CD4-positive, alpha-beta memory T cell (primary cell): ENCODE measurements around the gene PLAC8. TPM values are rescaled to one million over a fixed set of nuclear protein-coding genes. Genes with fewer than 3 reads are reported as not detected.
A peak's percentile ranks its signal among the peaks of the same experiment; 100 is the strongest.
"Not testable (repeated sequence)": the region's sequence is repeated elsewhere in the genome, so short reads cannot be mapped to it uniquely, and the experiment has no call there.

Source experiments
- CTCF ChIA-PET: fragments of 350-600 bp; sonication (Branson Sonifier 250); formaldehyde crosslinking; loops from one replicate; lab custom pipeline; 2021; ENCODE audit warnings: inconsistent platforms; ENCODE audit not compliant: partially characterized antibody; lab: Charles Lee
- POLR2A ChIA-PET: fragments of 350-600 bp; sonication (Branson Sonifier 250); formaldehyde crosslinking; loops from one replicate; lab custom pipeline; 2021; ENCODE audit not compliant: partially characterized antibody; lab: Charles Lee
- DNase-seq, 5 donors: peaks; one replicate each; pipeline versions ENCODE4 v3.0.0 to v3.0.0-alpha.2; 2020 to 2022; ENCODE audit warnings: mixed read lengths in 1 of 5
- H3K27ac ChIP-seq: one replicate; pipeline ENCODE4 v1.7.0; 2013; ENCODE audit warnings: low read depth, low read length
- H3K27me3 ChIP-seq: 2 replicates; pipeline ENCODE4 v1.7.0; 2013; ENCODE audit warnings: mild to moderate bottlenecking, low read length, moderate library complexity; ENCODE audit not compliant: insufficient read depth
- H3K36me3 ChIP-seq: 2 replicates; pipeline ENCODE4 v1.7.0; 2013; ENCODE audit warnings: mild to moderate bottlenecking, low read length, moderate library complexity; ENCODE audit not compliant: insufficient read depth
- H3K4me1 ChIP-seq: 2 replicates; pipeline ENCODE4 v1.7.0; 2013; ENCODE audit warnings: mild to moderate bottlenecking, low read length, moderate library complexity; ENCODE audit not compliant: insufficient read depth
- H3K4me3 ChIP-seq, 2 donors: one replicate each; pipeline ENCODE4 v1.7.0; 2013; ENCODE audit warnings: low read length in 2 of 2, mild to moderate bottlenecking in 1 of 2
- H3K9me3 ChIP-seq, 2 donors: one replicate each; pipeline ENCODE4 v1.7.0; 2013; ENCODE audit warnings: low read length in 2 of 2, control low read depth in 1 of 2; ENCODE audit not compliant: control insufficient read depth in 1 of 2
- H3K27ac Mint-ChIP-seq, 7 donors: one replicate each; pipeline ENCODE4 v1.8.0; 2020 to 2021; ENCODE audit warnings: mixed read lengths in 7 of 7, mild to moderate bottlenecking in 6 of 7, inconsistent platforms in 3 of 7, moderate library complexity in 3 of 7
- H3K27me3 Mint-ChIP-seq, 2 donors: one replicate each; pipeline ENCODE4 v1.8.0; 2020 to 2021; ENCODE audit warnings: mixed read lengths in 2 of 2
- H3K36me3 Mint-ChIP-seq, 2 donors: one replicate each; pipeline ENCODE4 v1.8.0; 2020 to 2021; ENCODE audit warnings: mixed read lengths in 2 of 2, inconsistent platforms in 1 of 2, mild to moderate bottlenecking in 1 of 2
- H3K4me1 Mint-ChIP-seq, 4 donors: one replicate each; pipeline ENCODE4 v1.8.0; 2020 to 2021; ENCODE audit warnings: mixed read lengths in 4 of 4, mild to moderate bottlenecking in 1 of 4
- H3K4me3 Mint-ChIP-seq, 8 donors: one replicate each; pipeline ENCODE4 v1.8.0; 2020 to 2021; ENCODE audit warnings: mixed read lengths in 8 of 8, mild to moderate bottlenecking in 7 of 8, moderate library complexity in 6 of 8, inconsistent platforms in 3 of 8
- H3K9me3 Mint-ChIP-seq, 8 donors: one replicate each; pipeline ENCODE4 v1.8.0; 2020 to 2021; ENCODE audit warnings: mixed read lengths in 8 of 8, mild to moderate bottlenecking in 5 of 8, inconsistent platforms in 3 of 8, moderate library complexity in 1 of 8
- intact Hi-C: fragments of 100-400 bp; cut with micrococcal nuclease; formaldehyde crosslinking; loops from one replicate; pipeline ENCODE4 v1.15.1; 2023
- polyA plus RNA-seq, 2 donors: library from polyadenylated mRNA; unstranded; fragments of 300-500 nt; fragmentation: Illumina TruSeq; gene quantifications; one replicate each; pipeline ENCODE4 v1.2.3, GENCODE V29; 2021
- total RNA-seq, 2 experiments: library from RNA; stranded (reverse); gene quantifications; one replicate each; pipeline ENCODE4 v1.2.3, GENCODE V29; 2021

The PLAC8 gene
- total and polyA plus RNA-seq, 4 experiments from 2014 or later: 148 to 424 (median 264) TPM

DNA sequence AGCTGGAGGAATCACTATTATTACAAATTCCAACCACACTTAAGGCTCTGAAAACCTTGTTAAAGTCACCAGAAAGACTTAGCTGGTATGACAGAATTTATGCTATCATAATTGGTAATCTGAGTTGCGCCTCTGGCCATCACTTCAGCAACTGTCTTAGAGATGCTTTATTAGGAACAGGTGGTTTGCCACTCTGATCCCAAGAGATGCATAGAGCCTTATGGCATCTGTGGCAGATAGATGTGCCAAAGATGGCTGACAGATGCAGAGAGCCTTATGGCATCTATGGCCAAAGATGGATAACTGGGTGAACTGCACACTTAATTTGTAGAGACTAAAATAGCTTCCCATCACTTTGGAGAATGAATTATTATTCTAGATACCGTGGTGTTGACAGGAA, 32.3 kb upstream of the PLAC8 start:
- no peak overlapping the region for H3K4me3 ChIP-seq
- Mint-ChIP-seq H3K4me1 (peaks cover 0 to 5% (median 0%) of the 10 kb centered on the region in 4 donors), H3K36me3 (no peaks in the 10 kb centered on the region), H3K27ac (no peak overlapping the region), H3K9me3 (no peaks in the 10 kb centered on the region), H3K4me3 (no peak overlapping the region), H3K27me3 (no peaks in the 10 kb centered on the region)
- no peak overlapping the region for H3K27ac ChIP-seq
- intact Hi-C loops: loop anchor here (5.0 kb wide), 1 partner anchor 35 kb away; the partner anchor contains the start of gene PLAC8
- no peaks in the 10 kb centered on the region for H3K36me3 ChIP-seq
- H3K27me3 ChIP-seq: no peaks in the 10 kb centered on the region
- ChIA-PET POLR2A (interaction anchor here (1.6 kb wide), 1 partner anchor 71 kb away, joined by 5 read pairs; no protein-coding TSS in a partner anchor), CTCF (interaction anchor here (0.7 to 1.7 kb wide), 7 partner anchors 15 to 104 kb away, joined by 3 to 4 read pairs (median 3); partner anchors contain the start of gene PLAC8)
- DNase-seq: no peak
- H3K9me3 ChIP-seq: no peaks in the 10 kb centered on the region
- H3K4me1 ChIP-seq: no peaks in the 10 kb centered on the region

DNA sequence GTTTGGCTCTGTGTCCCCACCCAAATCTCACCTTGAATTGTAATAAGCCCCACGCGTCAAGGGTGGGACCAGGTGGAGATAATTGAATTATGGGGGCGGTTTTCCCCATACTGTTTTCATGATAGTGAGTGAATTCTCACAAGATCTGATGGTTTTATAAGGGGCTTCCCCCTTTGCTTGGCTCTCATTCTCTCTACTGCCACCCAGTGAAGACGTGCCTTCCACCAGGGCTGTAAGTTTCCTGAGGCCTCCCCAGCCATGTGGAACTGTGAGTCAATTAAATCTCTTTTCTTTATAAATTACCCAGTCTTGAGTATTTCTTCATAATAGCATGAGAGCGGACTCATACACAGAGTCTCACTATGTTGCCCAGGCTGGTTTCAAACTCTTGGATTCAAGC, 31.2 kb upstream of the PLAC8 start:
- H3K36me3 ChIP-seq, H3K27ac ChIP-seq, H3K4me3 ChIP-seq, H3K27me3 Mint-ChIP-seq, H3K9me3 ChIP-seq, H3K4me1 Mint-ChIP-seq, H3K27me3 ChIP-seq, H3K4me1 ChIP-seq, H3K4me3 Mint-ChIP-seq, H3K36me3 Mint-ChIP-seq, H3K9me3 Mint-ChIP-seq: not testable (repeated sequence)
- H3K27ac Mint-ChIP-seq: peak overlapping the region in 1 of 7 donors; percentile 5
- intact Hi-C loops: loop anchor here (5.0 kb wide), 1 partner anchor 33 kb away; the partner anchor contains the start of gene PLAC8
- ChIA-PET POLR2A (interaction anchor here (0.8 to 1.6 kb wide), 3 partner anchors 31 to 72 kb away, joined by 3 to 5 read pairs (median 3); partner anchors contain the start of gene PLAC8), CTCF (interaction anchor here (0.9 to 1.7 kb wide), 8 partner anchors 14 to 106 kb away, joined by 3 to 5 read pairs (median 4); partner anchors contain the start of gene PLAC8)
- DNase-seq: peak in 1 of 5 donors; percentile 9

DNA sequence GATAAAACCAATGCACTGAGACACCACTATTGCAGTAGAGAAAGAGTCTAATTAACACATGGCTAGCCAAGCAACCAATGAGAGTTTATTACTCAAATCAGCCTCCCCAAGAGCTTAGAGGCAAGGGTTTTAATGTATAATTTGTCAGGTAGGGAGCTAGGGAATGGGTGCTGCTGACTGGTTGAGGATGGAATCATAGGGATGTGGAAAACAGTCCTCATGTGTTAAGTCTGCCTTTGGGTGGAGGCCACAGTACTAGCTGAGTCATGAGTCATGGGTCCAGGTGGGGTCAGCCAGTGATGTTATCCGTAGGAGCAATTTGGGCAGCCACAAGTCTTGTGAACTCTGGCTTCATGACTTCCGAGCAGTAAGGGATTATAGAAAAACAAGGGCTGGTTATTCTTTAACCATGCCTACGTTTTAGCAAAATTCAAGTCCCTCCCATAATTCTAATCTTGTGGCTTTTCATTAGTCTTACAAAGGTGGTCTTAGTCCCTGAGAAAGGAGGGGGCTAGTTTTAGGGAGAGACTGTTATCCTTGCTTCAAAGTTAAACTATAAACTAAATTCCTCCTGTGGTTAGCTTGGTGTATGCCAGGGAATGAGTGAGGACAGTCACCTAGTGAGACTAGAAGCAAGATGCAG, 25.1 kb upstream of the PLAC8 start:
- Mint-ChIP-seq H3K4me3 (no peak overlapping the region), H3K4me1 (peaks cover 13 to 26% (median 17%) of the 10 kb centered on the region in 4 donors), H3K27ac (peak overlapping the region in 4 of 7 donors; percentile 48 to 82 (median 58)), H3K36me3 (peaks cover 4 to 15% of the 10 kb centered on the region in 2 donors), H3K27me3 (no peaks in the 10 kb centered on the region), H3K9me3 (peaks cover 0 to 16% (median 5%) of the 10 kb centered on the region in 8 donors)
- ChIA-PET CTCF (interaction anchor here (1.0 to 2.4 kb wide), 8 partner anchors 11 to 112 kb away, joined by 3 to 13 read pairs (median 4); no protein-coding TSS in a partner anchor), POLR2A (no interaction called here)
- H3K27me3 ChIP-seq: no peaks in the 10 kb centered on the region
- H3K9me3 ChIP-seq: no peaks in the 10 kb centered on the region
- no peak overlapping the region for H3K27ac ChIP-seq
- H3K4me1 ChIP-seq: peaks cover 12% of the 10 kb centered on the region
- H3K36me3 ChIP-seq: no peaks in the 10 kb centered on the region
- H3K4me3 ChIP-seq: no peak overlapping the region
- no peak for DNase-seq
- intact Hi-C loops: no loop called here

DNA sequence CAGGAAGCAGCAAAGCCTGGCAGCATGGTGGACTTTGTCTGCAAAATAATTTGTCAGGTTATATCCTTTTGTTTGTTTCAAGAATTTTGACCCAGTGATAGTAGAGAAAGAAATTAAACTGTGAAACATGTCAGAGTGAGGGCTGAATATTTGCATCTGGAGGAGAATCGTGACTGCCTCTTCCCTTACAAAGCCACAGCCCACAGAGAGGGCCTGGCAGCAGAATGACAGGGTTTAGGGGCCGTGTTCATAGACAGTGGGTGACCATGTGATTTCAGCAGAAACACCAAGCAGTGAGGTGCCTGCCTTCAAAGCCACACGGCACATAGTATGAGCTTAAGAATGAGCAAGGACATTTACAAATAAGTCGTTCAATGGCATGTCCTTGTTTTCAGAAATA, 24.4 kb upstream of the PLAC8 start:
- Mint-ChIP-seq H3K36me3 (peaks cover 4 to 15% of the 10 kb centered on the region in 2 donors), H3K27ac (peak overlapping the region in 5 of 7 donors; percentile 48 to 74 (median 66)), H3K4me3 (no peak overlapping the region), H3K9me3 (peaks cover 0 to 16% (median 7%) of the 10 kb centered on the region in 8 donors), H3K27me3 (no peaks in the 10 kb centered on the region), H3K4me1 (peaks cover 13 to 26% (median 17%) of the 10 kb centered on the region in 4 donors)
- Histone ChIP-seq H3K27ac (no peak overlapping the region), H3K27me3 (no peaks in the 10 kb centered on the region), H3K4me1 (peaks cover 12% of the 10 kb centered on the region), H3K9me3 (no peaks in the 10 kb centered on the region), H3K4me3 (no peak overlapping the region), H3K36me3 (no peaks in the 10 kb centered on the region)
- ChIA-PET POLR2A (interaction anchor here (0.7 kb wide), 1 partner anchor 14 kb away, joined by 4 read pairs; no protein-coding TSS in a partner anchor), CTCF (interaction anchor here (1.0 to 2.5 kb wide), 5 partner anchors 14 to 113 kb away, joined by 3 to 13 read pairs (median 5); no protein-coding TSS in a partner anchor)
- no peak for DNase-seq
- intact Hi-C loops: no loop called here

DNA sequence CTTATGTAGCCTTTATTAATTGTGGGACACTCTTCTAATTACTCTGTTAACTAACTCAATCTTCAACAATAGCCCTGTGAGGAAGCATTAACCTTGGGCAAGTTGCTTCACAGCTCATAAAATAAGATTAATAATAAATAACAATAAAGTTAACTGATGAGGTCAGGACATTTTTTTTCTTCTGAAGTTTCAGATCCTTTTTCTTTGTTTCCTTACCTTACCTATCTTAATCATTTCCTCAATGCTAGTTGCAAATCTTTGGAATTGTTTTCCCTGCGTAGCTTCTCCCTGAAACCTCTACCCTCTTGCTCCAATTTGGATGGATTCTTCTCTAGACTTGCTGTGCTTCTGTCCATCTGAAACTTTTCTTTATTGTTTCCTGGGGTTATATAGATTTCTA, 17.5 kb upstream of the PLAC8 start:
- Histone ChIP-seq H3K27ac (no peak overlapping the region), H3K9me3 (no peaks in the 10 kb centered on the region), H3K27me3 (no peaks in the 10 kb centered on the region), H3K4me3 (no peak overlapping the region), H3K4me1 (no peaks in the 10 kb centered on the region), H3K36me3 (no peaks in the 10 kb centered on the region)
- H3K9me3 Mint-ChIP-seq: peaks cover 0 to 14% (median 8%) of the 10 kb centered on the region in 8 donors
- H3K4me1 Mint-ChIP-seq: no peaks in the 10 kb centered on the region
- no peak overlapping the region for H3K27ac Mint-ChIP-seq
- no peak for DNase-seq
- H3K4me3 Mint-ChIP-seq: no peak overlapping the region
- no peaks in the 10 kb centered on the region for H3K27me3 Mint-ChIP-seq
- ChIA-PET POLR2A (no interaction called here), CTCF (interaction anchor here (1.2 to 1.5 kb wide), 2 partner anchors 14 to 19 kb away, joined by 4 read pairs; no protein-coding TSS in a partner anchor)
- H3K36me3 Mint-ChIP-seq: peaks cover 2 to 11% of the 10 kb centered on the region in 2 donors
- intact Hi-C loops: no loop called here

DNA sequence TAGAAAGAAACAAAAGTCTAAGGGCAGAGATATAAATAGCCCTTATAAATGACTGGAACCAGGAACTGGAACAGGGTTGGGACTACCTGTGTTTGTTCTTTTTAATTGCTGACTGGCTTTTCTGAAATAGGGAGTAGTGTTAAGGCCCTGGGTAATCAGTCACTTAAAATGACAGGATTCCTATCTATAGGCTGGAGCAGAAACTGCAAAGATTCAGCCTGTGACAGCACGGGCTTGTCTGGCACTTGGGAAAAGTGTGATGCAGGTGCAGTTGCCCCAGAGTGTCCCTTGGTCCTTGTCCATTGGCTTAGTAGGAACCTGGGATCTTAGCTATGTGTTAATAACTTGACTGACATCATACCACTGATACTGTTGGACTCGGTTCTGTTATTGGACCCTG, 14.7 kb upstream of the PLAC8 start:
- Histone ChIP-seq H3K36me3 (no peaks in the 10 kb centered on the region), H3K27ac (no peak overlapping the region), H3K4me3 (no peak overlapping the region), H3K9me3 (no peaks in the 10 kb centered on the region), H3K27me3 (no peaks in the 10 kb centered on the region), H3K4me1 (peaks cover 12% of the 10 kb centered on the region)
- no peak overlapping the region for H3K4me3 Mint-ChIP-seq
- H3K9me3 Mint-ChIP-seq: peaks cover 0 to 4% (median under 1%) of the 10 kb centered on the region in 8 donors
- H3K27ac Mint-ChIP-seq: no peak overlapping the region
- DNase-seq: no peak
- ChIA-PET CTCF (no interaction called here), POLR2A (no interaction called here)
- no peaks in the 10 kb centered on the region for H3K36me3 Mint-ChIP-seq
- H3K27me3 Mint-ChIP-seq: no peaks in the 10 kb centered on the region
- peaks cover 8 to 12% (median 11%) of the 10 kb centered on the region in 4 donors for H3K4me1 Mint-ChIP-seq
- intact Hi-C loops: no loop called here

DNA sequence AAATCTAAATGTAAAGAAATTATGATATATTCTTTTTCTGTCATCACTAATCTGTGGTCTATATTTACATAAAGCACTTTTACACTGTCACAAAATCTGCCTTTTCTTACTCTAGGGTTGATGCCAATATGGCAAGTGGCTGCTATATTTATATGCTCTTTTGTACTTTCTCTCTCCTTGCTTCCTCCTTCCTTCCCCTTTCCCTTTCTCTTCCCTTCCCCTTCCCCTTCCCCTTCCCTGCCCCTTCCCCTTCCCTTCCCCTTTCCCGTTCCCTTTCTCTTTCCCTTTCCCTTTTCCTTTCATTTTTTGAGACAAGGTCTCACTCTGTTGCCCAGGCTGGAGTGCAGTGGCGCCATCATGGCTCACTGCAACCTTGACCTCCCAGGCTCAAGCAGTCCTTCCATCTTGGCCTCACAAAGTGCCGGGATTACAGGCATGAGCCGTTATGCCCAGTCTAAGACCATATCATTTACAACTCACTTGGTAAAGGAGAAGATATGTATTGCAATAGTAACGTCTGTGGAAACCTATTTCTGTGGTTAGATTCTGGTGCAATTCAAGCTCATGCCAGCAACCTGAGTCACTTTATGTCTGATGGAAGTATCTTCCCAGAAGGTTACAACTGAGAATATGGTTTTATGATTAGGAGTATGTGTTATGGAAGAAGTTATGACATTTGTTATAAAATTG, 13.9 kb upstream of the PLAC8 start:
- Mint-ChIP-seq H3K27me3 (no peaks in the 10 kb centered on the region), H3K27ac (no peak overlapping the region), H3K4me1 (peaks cover 8 to 16% (median 11%) of the 10 kb centered on the region in 4 donors), H3K4me3 (peak overlapping the region in 1 of 8 donors; percentile 57), H3K36me3 (no peaks in the 10 kb centered on the region), H3K9me3 (peaks cover 0 to 3% (median 0%) of the 10 kb centered on the region in 8 donors)
- Histone ChIP-seq H3K27ac (no peak overlapping the region), H3K4me1 (peaks cover 12% of the 10 kb centered on the region), H3K36me3 (no peaks in the 10 kb centered on the region), H3K9me3 (no peaks in the 10 kb centered on the region), H3K27me3 (no peaks in the 10 kb centered on the region), H3K4me3 (no peak overlapping the region)
- CTCF ChIA-PET: interaction anchor here (5.4 kb wide), 1 partner anchor 17 kb away, joined by 34 read pairs; no protein-coding TSS in a partner anchor
- DNase-seq: no peak
- POLR2A ChIA-PET: no interaction called here
- intact Hi-C loops: no loop called here
